NCI-H2227 (cell line): ENCODE results near the gene SMIM10.
A peak's percentile ranks its signal among the peaks of the same experiment; 100 is the strongest.
"Not testable (repeated sequence)": the region's sequence is repeated elsewhere in the genome, so short reads cannot be mapped to it uniquely, and the experiment has no call there.

Source experiments
- DNase-seq: peaks from one replicate; lab custom pipeline; 2025; ENCODE audit not compliant: unreplicated experiment; lab: John Stamatoyannopoulos, UW

SMIM10 gene

GRCh38 chrX:134990801-134991481 is at the start of gene SMIM10:
TSS of gene SMIM10 (plus strand) at chrX:134990991. CDS start at chrX:134991096, 105 bp downstream.
- peak; percentile 73 for DNase-seq

- DNase-seq, result not testable (repeated sequence)
These were observed 44.4 kb upstream of the SMIM10 start for GRCh38 chrX:134946364-134946763.

GRCh38 chrX:134948333-134949241 is 42.2 kb upstream of the SMIM10 start:
- DNase-seq, result no peak

DNA sequence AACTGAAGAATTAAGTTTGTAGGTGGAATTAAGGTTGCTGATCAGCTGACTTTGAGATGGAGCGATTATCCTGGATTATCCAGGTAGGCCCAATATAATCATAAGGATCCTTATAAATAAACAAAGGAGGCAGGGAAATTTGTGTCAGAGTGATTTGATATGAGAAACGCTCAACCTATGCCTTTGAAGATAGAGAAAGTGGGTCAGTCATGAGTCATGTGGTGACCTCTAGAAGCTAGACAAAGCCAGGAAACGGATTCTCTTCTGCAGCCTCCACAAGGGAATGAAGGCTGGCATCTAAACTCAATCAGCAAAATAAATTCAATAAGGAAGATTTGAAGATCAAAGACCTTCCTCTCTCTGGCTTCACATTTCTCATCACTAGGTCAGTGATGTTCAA is 41.5 kb upstream of the SMIM10 start:
- DNase-seq, result no peak

- DNase-seq, result no peak
These were observed 33.0 kb upstream of the SMIM10 start for GRCh38 chrX:134957836-134958235.

DNA sequence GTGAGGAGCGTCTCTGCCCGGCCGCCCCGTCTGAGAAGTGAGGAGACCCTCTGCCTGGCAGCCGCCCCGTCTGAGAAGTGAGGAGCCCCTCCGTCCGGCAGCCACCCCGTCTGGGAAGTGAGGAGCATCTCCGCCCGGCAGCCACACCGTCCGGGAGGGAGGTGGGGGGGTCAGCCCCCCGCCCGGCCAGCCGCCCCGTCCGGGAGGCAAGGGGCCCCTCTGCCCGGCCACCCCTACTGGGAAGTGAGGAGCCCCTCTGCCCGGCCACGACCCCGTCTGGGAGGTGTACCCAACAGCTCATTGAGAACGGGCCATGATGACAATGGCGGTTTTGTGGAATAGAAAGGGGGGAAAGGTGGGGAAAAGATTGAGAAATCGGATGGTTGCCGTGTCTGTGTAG is 30.4 kb upstream of the SMIM10 start:
- DNase-seq, result not testable (repeated sequence)

DNA sequence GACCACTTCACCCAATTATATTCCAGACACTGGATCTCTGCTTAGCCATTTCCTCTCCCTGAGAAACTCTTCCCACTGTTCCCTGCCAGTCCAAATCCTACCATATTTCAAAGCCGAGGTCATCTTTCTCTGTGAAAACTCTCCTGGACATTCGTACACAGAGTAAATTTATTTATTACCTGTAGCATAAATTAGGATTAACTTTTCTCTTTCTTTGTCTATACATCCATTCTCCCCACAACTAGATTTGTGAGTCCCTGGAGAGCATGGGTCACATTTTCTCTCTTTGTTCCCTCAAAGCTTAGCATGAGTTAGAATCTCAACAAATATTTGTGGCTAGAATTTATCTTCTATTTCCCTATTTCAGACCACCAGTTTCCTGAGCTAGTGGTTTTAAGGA is 27.8 kb upstream of the SMIM10 start:
- no peak for DNase-seq

GRCh38 chrX:134969726-134970125 is 21.1 kb upstream of the SMIM10 start:
- DNase-seq, result no peak

- no peak for DNase-seq
These were observed 18.9 kb upstream of the SMIM10 start for GRCh38 chrX:134971926-134972325.

DNA sequence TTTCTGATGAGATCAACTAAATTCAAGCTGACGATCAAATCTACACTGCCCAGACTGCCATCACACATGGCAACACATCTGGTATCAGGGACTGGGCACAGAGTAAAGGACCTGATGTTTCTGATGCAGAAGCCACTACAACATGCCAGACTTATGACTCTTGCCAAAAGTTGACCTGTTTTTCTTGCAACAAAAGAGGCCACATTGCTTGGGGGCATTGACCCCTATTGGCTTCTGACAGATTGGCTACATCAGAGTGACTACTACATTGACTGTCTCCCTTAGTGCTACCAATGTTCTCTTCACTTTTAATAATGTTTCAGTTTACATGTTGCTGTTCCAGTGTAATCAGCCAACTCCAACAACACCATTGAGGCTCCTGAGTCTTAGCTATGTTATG is 15.3 kb upstream of the SMIM10 start:
- DNase-seq, result no peak

- no peak for DNase-seq
These were observed 8.9 kb upstream of the SMIM10 start for GRCh38 chrX:134981910-134982309.

GRCh38 chrX:134982748-134983147 is 8.0 kb upstream of the SMIM10 start:
- no peak for DNase-seq

GRCh38 chrX:134985479-134985878 is 5.3 kb upstream of the SMIM10 start:
- no peak for DNase-seq

- no peak for DNase-seq
These were observed 353 bp upstream of the SMIM10 start for GRCh38 chrX:134990475-134990800.

- no peak for DNase-seq
These were observed 6.9 kb downstream of the SMIM10 start for GRCh38 chrX:134997646-134998045.

- DNase-seq, result no peak
These were observed 7.5 kb downstream of the SMIM10 start for GRCh38 chrX:134998246-134998645.

GRCh38 chrX:134999469-134999868 is 8.7 kb downstream of the SMIM10 start:
- DNase-seq, result peak; percentile 73

DNA sequence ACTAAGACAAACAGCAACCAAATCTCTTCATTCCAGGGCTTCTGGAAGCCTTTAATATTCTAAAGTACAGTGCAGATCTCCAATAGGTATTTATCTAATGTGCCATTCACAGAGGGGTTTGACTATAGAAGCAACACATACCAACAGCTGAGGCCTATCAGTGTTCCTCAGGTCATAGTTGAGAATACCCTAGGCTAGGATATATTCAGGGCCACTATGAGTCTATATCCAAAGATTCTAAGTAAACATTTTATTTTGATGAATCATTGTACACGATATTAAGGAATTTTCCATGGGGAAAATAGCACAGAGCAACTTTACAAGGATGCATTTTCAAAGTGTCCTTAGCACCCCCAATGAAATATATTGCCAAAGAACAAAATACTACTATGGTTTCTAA is 9.7 kb downstream of the SMIM10 start:
- DNase-seq, result no peak

DNA sequence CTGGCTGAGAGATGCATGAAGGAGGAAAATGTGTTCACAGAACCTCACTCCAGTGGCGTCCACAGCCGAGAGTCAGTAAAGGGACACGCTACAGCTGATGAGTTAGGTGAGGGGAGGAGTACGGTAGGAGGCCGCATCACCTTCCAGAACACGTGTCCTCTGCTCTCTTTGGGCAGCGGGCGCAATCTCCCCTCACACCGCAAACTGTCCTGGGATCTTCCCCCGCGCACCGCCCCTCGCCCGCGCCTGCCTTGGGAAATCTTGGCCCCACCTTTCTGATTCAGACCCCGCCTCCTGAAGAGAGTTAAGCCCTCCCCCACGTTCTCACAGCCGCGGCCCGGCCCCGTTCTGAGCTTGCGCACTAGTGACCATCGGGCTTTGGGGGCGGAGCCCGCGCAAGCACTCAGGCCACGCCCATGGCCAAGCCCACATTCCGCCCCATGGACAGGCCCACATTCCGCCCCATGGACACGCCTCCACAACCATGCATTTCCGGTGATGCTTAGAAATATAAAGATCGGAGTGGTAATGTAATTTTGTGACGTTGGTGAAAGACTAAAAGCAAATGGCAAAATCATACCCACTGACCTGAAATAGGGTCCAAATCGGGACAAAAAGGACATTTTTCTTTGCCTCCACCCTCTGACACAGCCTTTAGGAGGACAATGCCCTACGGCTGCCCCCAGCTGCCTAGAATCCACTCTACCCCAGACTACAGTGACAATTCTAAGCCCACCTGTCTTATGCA is 13.3 kb downstream of the SMIM10 start:
- peak; percentile 98 for DNase-seq

DNA sequence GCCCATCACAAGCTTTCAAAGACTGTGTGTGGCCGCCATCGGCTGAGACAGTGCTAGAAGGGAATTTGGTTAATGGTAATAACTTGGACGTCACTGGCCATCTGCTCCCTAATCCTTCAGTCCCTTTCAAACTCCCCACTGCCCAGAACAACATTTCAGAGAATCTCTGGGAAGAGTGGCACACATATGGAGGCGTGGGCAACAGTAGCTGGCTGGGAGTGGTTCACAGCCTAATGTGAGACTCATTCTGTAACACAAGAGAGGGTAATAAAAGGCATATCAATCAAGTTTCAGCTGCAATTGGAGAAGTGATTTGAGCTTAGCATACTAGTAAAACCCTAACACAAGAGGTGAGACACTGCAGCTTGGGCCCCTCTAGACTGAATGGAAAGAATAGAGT is 15.4 kb downstream of the SMIM10 start:
- peak; percentile 14 for DNase-seq

- DNase-seq, result no peak
These were observed 18.3 kb downstream of the SMIM10 start for GRCh38 chrX:135009057-135009610.
